Midbrain (tissue), 1 donor: Measurements from ENCODE around the gene CITED4.
"Not testable (repeated sequence)": the region's sequence is repeated elsewhere in the genome, so short reads cannot be mapped to it uniquely, and the experiment has no call there.

Experiments
- DNase-seq: peaks from one replicate; lab custom pipeline; 2025; lab: John Stamatoyannopoulos, UW

The CITED4 gene

GRCh38 chr1:40862008-40862863, at the start of gene CITED4:
TSS of gene CITED4 (minus strand) at chr1:40862363. CDS start at chr1:40862127, 236 bp downstream.
- DNase-seq: peak; percentile 95

DNA sequence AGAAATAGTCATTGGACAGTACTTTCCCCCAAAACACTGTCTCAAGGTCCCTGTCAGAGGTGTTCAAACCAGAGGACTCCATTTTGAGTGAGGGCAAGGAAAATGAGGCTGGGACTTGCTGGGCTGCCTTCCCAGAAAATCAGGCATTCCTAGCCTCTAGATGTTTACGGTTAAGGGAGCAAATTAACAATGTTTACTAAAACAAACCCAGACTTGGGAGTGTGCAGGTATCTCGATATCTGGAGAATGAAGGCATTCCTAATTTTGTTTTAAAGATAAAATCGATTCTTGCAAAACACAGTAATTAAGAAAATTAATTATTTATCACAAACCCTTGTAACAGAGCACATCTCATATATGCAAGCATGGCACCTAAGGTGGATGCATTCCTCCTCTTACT, 48.9 kb upstream of the CITED4 start:
- DNase-seq: no peak

GRCh38 chr1:40909281-40909680, 47.1 kb upstream of the CITED4 start:
- no peak for DNase-seq

DNA sequence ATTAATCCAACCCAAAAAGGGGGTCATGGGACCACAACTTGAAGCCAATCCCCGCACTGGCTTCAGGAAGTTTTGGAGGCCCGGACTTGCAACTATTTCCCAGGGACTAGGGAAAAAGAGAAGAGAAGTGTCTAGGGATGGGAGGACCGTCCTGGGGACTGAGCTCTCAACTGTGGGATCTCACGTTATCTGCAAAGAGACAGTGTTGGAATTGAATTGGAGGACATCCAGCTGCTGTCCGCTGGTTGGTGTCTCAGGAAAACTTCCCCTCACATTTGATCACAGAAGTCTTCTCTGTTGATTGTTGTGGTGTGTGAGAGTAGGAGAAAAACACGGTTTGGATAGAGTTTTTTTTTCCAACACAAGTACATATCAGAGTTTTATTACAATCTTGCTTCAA, 46.2 kb upstream of the CITED4 start:
- no peak for DNase-seq

- no peak for DNase-seq
These were observed 45.7 kb upstream of the CITED4 start for GRCh38 chr1:40907899-40908298.

GRCh38 chr1:40906781-40907400, 44.7 kb upstream of the CITED4 start:
- no peak for DNase-seq

DNA sequence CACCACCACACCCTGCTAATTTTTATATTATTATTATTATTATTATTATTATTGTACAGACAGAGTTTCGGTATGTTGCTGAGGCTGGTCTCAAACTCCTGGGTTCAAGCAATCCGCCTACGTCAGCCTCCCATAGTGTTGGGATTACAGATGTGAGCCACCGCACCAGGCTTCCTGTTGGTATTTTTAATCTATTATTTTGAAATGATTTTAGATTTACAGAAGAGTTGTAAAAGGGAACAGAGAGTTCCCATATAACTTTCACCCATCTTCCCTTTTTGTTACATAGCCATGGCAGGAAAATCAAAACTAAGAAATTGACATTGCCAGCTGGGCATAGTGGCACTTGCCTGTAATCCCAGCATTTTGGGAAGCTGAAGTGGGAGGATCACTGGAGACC, 42.9 kb upstream of the CITED4 start:
- no peak for DNase-seq

DNA sequence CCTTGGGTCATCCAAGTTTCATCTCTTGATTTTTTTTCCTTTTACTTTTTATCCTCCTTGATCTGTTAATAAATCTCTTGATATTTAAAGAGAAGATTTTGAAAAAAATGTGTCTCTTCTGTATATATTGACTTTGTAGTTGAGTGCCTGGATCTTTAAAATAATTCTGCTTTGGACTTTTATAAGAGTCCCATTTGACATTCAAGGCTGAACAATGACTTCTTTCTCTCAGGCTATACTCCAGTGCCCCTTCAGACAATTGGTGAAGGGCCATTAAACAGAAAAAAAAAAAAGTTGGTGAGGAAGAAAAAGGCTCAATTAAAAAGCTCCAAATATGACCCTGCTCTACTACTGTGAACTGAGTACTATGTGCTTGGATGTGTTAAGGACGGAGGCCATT, 40.9 kb upstream of the CITED4 start:
- DNase-seq: no peak

- no peak for DNase-seq
These were observed 40.0 kb upstream of the CITED4 start for GRCh38 chr1:40901886-40902852.

- DNase-seq: no peak
These were observed 37.2 kb upstream of the CITED4 start for GRCh38 chr1:40899230-40899870.

- no peak for DNase-seq
These were observed 36.3 kb upstream of the CITED4 start for GRCh38 chr1:40898431-40898901.

GRCh38 chr1:40897513-40897912, 35.4 kb upstream of the CITED4 start:
- DNase-seq: no peak

DNA sequence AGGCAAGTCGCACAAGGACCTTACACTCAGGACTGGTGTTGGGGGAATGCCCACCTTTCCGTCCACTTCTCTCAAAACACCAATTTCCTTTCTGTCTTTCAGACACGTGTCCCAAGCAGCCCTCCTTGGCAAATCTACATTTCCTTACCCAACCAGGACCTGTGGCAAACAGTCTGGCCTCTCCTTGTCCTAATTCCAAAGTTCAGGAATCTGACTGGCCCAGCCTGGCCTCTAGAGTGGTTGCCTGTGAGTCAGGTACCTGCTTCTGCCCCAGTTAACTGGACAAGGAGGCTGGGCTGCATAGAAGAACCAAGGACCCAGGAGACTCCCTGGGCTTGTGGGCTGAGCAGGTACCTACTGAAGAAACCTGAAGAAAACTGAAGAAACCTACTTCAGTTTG, 34.3 kb upstream of the CITED4 start:
- DNase-seq: no peak

DNA sequence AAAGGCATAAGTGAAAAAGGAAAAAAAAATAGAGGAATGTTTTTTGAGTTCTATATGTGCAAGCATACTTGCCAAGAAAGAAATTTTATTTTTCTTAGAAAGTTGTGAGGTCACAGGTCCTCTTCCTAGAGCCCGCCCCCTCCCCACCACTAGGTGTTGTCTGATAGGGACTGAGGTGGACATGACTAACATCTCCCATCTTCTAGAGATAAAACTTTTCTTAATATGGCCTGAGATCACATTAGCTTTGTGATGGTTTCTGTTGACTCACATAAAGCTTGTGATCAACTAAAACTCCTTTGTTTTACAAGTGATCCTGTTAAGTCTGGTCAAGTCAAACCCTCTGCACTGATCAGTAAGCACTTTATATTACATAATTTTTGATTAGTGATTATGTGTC, 33.4 kb upstream of the CITED4 start:
- no peak for DNase-seq

DNA sequence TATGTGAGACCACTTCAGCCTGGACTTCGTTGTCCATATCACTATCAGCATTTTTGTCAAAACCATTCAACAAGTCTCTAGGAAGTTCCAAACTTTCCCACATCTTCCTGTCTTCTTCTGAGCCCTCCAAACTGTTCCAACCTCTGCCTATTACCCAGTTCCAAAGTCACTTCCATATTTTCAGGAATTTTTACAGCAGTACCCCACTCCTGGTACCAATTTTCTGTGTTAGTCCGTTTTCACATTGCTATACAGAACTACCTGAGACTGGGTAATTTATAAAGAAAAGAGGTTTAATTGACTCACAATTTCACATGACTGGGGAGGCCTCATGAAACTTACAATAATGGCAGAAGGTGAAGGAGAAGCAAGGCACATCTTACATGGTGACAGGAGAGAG, 32.7 kb upstream of the CITED4 start:
- not testable (repeated sequence) for DNase-seq

DNA sequence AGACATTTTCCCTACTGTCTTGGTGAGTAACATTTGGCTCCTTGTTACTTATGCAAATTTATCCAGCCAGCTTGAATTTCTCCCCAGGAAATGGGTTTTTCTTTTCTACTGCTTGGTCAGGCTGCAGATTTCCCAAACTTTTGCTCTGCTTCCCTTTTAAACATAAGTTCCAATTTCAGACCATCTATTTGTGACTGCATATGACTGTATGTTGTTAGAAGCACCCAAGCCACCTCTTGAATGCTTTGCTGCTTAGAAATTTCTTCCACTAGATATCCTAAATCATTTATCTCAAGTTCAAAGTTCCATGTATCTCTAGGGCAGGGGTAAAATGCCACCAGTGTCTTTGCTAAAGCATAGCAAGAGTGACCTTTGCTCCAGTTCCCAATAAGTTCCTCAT, 32.3 kb upstream of the CITED4 start:
- DNase-seq: no peak

- no peak for DNase-seq
These were observed 31.8 kb upstream of the CITED4 start for GRCh38 chr1:40893946-40894345.

- DNase-seq: no peak
These were observed 30.2 kb upstream of the CITED4 start for GRCh38 chr1:40892354-40892753.

- DNase-seq: no peak
These were observed 28.6 kb upstream of the CITED4 start for GRCh38 chr1:40890771-40891170.

- DNase-seq: no peak
These were observed 25.5 kb upstream of the CITED4 start for GRCh38 chr1:40887652-40888051.

DNA sequence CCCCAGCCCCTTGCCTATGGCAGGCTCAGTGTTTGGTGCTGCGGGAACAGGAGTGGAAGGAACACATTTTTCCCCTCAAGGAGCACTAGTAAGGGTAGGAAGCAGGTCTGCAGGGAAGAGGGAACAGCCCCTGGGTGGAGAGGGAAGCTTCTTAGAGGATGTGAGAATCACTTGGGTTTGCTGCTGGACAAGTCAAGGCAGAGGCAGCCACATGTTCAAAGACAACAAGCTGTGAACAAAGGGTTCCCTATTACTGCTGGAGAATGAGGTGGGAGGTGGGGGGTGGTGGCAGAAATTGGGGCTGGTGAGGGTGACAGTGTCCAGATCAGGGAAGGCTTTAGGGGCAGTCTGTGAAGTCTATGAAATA, 24.8 kb upstream of the CITED4 start:
- no peak for DNase-seq
